ENCODE data around the gene STOML1. TPM values are rescaled to one million over a fixed set of nuclear protein-coding genes. Genes with fewer than 3 reads are reported as not detected.

The STOML1 gene
- 6.7 TPM for total RNA-seq (2013)
- polyA plus RNA-seq (1 to 10 TPM; 3.8 to 5.1 (median 4.7) TPM), polyA minus RNA-seq (4.4 and 5.5 TPM in 2 replicates), total RNA-seq (1.0 to 3.3 (median 1.5) reads per million in 11 experiments)

GRCh38 chr15:73991726-73992593 is at the start of gene STOML1:
TSS of gene STOML1 (minus strand) at chr15:73992295. CDS start at chr15:73992223, 72 bp downstream.
- Histone ChIP-seq H3K4me3 (replicated peaks in 1 of 3; ENCODE audit: low read depth in 2 of 3, low read length in 3 of 3) (peak within 1 kb of the TSS; percentile 59 to 91 (median 70)), H3K79me2 (ENCODE audit: insufficient read depth, low read length) (peaks cover 37% of the 10 kb centered on the region), H3K4me1 (ENCODE audit: control insufficient read depth in 1 of 2, insufficient read depth in 2 of 2, low read length in 2 of 2) (peaks cover 40 to 52% of the 10 kb centered on the region in 2 donors), H3K27ac (ENCODE audit: low read depth in 1 of 2, low read length in 2 of 2) (peak within 1 kb of the TSS in 1 of 2 donors; percentile 65), H4K20me1 (ENCODE audit: insufficient read depth, low read length) (no peaks in the 10 kb centered on the region), H3K27me3 (ENCODE audit: control insufficient read depth in 2 of 2, insufficient read depth in 2 of 2, low read length in 2 of 2) (no peaks in the 10 kb centered on the region), H3K9ac (ENCODE audit: insufficient read depth, low read length, poor library complexity, severe bottlenecking) (peak within 1 kb of the TSS; percentile 77), H2AFZ (ENCODE audit: insufficient read depth, low read depth, low read length, poor library complexity, severe bottlenecking) (peak within 1 kb of the TSS; percentile 99), H3K9me3 (replicated peaks in 1 of 2; ENCODE audit: control insufficient read depth in 1 of 2, insufficient read depth in 1 of 2, low read length in 2 of 2) (no peaks in the 10 kb centered on the region), H3K4me2 (replicated peaks; ENCODE audit: extremely low read depth, low read length, poor library complexity, severe bottlenecking) (peak within 1 kb of the TSS; percentile 99), H3K36me3 (replicated peaks in 1 of 2; ENCODE audit: control insufficient read depth in 1 of 2, insufficient read depth in 2 of 2, low read length in 2 of 2) (peaks cover 0 to 9% of the 10 kb centered on the region in 2 donors)
- peak; percentile 90 to 91 (median 91) for DNase-seq
- peaks cover 0 to 2% (median 0%) of the 10 kb centered on the region in 3 donors for H3K27me3 Mint-ChIP-seq (ENCODE audit: low read depth in 3 of 3)
- under 1% methylated on average over 66 of the region's 72 CpGs for WGBS (ENCODE audit: insufficient coverage)
- H3K4me1 Mint-ChIP-seq, result peaks cover 43% of the 10 kb centered on the region
- intact Hi-C loops (cut with micrococcal nuclease), result loop anchor here in 1 of 2 donors (10.0 kb wide), 1 partner anchor 1453 kb away; no protein-coding TSS in a partner anchor
- peak within 1 kb of the TSS; percentile 83 to 90 for H3K4me3 Mint-ChIP-seq
- TF ChIP-seq CTCF (IDR thresholded peaks at IDR 0.05), result peak; percentile 97
- H3K27ac Mint-ChIP-seq, result peak within 1 kb of the TSS in 6 of 7 donors; percentile 46 to 80 (median 73)
- H3K9me3 Mint-ChIP-seq, result peaks cover 0 to 3% (median 0%) of the 10 kb centered on the region in 7 donors
- peaks cover 4 to 9% of the 10 kb centered on the region in 2 donors for H3K36me3 Mint-ChIP-seq

- WGBS (ENCODE audit: insufficient coverage), result 96% methylated on average over 9 of the region's 10 CpGs
- Histone ChIP-seq H3K36me3 (replicated peaks in 1 of 2; ENCODE audit: control insufficient read depth in 1 of 2, insufficient read depth in 2 of 2, low read length in 2 of 2) (peaks cover 27 to 57% of the 10 kb centered on the region in 2 donors), H3K4me1 (ENCODE audit: control insufficient read depth in 1 of 2, insufficient read depth in 2 of 2, low read length in 2 of 2) (no peaks in the 10 kb centered on the region), H2AFZ (ENCODE audit: insufficient read depth, low read depth, low read length, poor library complexity, severe bottlenecking) (no peak overlapping the region), H3K9ac (ENCODE audit: insufficient read depth, low read length, poor library complexity, severe bottlenecking) (no peak overlapping the region), H3K9me3 (replicated peaks in 1 of 2; ENCODE audit: control insufficient read depth in 1 of 2, insufficient read depth in 1 of 2, low read length in 2 of 2) (no peaks in the 10 kb centered on the region), H3K79me2 (ENCODE audit: insufficient read depth, low read length) (no peaks in the 10 kb centered on the region), H3K4me3 (replicated peaks in 1 of 3; ENCODE audit: low read depth in 2 of 3, low read length in 3 of 3) (no peak overlapping the region), H3K4me2 (replicated peaks; ENCODE audit: extremely low read depth, low read length, poor library complexity, severe bottlenecking) (no peak overlapping the region), H3K27me3 (ENCODE audit: control insufficient read depth in 2 of 2, insufficient read depth in 2 of 2, low read length in 2 of 2) (no peaks in the 10 kb centered on the region), H3K27ac (ENCODE audit: low read depth in 1 of 2, low read length in 2 of 2) (no peak overlapping the region), H4K20me1 (ENCODE audit: insufficient read depth, low read length) (peaks cover 6% of the 10 kb centered on the region)
- Mint-ChIP-seq H3K9me3 (peaks cover 0 to 3% (median 0%) of the 10 kb centered on the region in 7 donors), H3K27ac (peak overlapping the region in 1 of 7 donors; percentile 67), H3K36me3 (peaks cover 34 to 48% of the 10 kb centered on the region in 2 donors), H3K4me3 (no peak overlapping the region), H3K4me1 (no peaks in the 10 kb centered on the region), H3K27me3 (ENCODE audit: low read depth in 3 of 3) (peaks cover 0 to 6% (median 1%) of the 10 kb centered on the region in 3 donors)
- intact Hi-C loops (cut with micrococcal nuclease), result no loop called here
- no peak for TF ChIP-seq CTCF (IDR thresholded peaks at IDR 0.05)
- DNase-seq, result no peak
Measured at GRCh38 chr15:74041311-74041756, 49.2 kb upstream of the STOML1 start.
